ENCODE results near the gene APLP2.

The APLP2 gene

DNA sequence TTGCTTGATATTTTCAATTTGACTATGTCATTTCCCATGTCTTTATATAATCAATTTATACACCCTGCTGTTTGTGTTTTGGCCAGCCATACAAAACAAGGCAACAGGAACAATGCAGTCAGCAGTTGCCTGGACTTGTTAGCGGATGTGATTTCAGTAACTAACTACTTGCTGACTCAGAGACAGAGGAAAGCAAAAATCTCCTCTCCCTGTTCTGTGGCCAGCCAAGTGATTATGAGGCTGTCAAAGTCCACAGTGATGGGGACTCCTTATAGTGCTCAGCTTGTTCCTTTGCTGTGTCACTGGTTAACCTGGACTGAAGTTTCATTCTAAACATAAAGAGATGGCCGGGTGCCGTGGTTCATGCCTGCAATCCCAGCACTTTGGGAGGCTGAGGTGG is 32.6 kb upstream of the APLP2 start:
- 0 out of 2 replicates have a peak, but pooled peaks cover 2% of the 10 kb centered on the region for H3K9me3 ChIP-seq (ENCODE audit: control insufficient read depth, insufficient read depth, low read depth, low read length)
- H3K9ac ChIP-seq (ENCODE audit: low read length) = no peak overlapping the region
- peaks cover 9% of the 10 kb centered on the region; the same call in 1 of the 2 replicates for H3K4me1 ChIP-seq (ENCODE audit: control insufficient read depth, insufficient read depth, low read length)
- H3K27ac ChIP-seq (ENCODE audit: low read depth, low read length) = no peak overlapping the region
- no peaks in the 10 kb centered on the region for H3K27me3 ChIP-seq (ENCODE audit: control insufficient read depth, insufficient read depth, low read length)
- H3K4me3 ChIP-seq (ENCODE audit: low read depth, low read length) = no peak overlapping the region
- H3K36me3 ChIP-seq (ENCODE audit: control insufficient read depth, insufficient read depth, low read length) = no peaks in the 10 kb centered on the region

DNA sequence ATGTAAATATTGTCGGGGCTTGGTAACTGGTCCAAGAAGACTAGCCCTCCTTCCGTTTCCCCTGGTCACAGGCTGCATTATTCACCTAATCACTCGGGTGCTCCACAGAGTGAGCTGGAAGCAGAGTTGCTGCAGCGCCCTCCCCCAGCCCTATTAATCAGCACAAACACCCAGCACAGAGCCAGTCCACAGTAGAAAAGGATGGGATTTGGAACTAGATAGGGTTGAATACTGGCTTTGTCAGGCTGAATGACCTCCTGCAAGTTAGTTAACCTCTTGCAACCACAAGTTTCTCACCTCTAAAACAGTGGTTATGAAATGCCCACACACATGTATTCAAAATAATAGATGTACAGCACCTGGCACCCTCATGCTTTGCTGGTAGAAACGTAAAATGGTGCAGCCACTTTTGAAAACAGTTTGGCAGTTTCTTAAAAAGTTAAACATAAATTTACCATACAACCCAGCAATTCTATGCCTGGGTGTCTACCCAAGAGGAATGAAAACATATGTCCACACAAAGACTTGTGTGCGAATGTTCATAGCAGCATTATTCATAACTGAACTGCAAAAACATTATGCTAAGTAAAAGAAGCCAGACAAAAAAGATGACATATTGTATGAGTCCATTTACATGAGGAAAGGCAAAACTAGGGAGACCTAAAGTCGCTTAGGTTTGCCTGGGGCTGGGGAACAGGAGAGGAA is 31.7 kb upstream of the APLP2 start:
- Histone ChIP-seq H3K36me3 (ENCODE audit: control insufficient read depth, insufficient read depth, low read length) (no peaks in the 10 kb centered on the region), H3K27me3 (ENCODE audit: control insufficient read depth, insufficient read depth, low read length) (no peaks in the 10 kb centered on the region), H3K27ac (ENCODE audit: low read depth, low read length) (no peak overlapping the region), H3K4me3 (ENCODE audit: low read depth, low read length) (no peak overlapping the region), H3K9me3 (ENCODE audit: control insufficient read depth, insufficient read depth, low read depth, low read length) (0 out of 2 replicates have a peak, but pooled peaks cover 2% of the 10 kb centered on the region), H3K4me1 (ENCODE audit: control insufficient read depth, insufficient read depth, low read length) (peaks cover 9% of the 10 kb centered on the region; the same call in 1 of the 2 replicates), H3K9ac (ENCODE audit: low read length) (no peak overlapping the region)

DNA sequence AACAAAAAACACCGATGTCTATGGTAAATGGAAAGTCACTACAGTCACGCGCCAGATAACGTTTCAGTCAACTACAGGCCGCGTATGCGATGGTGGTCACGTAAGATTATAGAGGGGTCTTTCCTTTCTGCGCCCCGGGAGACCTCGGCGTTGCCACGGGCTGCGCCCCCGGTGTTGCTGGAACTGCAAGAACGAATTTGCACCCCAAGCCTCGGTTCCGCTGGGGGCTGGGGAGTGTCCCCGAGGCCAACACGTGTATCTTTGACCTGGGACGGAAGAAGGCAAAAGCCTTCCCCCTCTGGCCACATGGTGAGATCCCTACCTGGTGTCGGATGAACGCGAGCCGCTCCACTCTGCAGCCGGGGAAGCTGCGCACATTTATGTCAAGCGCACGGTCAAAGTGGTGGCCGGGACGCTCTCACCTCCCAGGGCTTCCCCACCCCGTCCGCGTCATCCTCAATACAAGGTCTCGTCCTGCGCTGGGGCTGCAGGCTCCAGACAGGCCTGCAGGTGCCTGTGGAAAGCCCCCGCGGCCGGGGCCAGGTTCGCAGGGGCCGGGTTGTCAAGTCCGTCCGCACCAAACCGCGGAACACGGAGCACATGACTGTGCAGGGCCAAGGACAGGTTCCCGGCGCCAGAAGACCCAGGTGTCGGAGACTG is 29.3 kb upstream of the APLP2 start:
- Histone ChIP-seq H3K4me1 (ENCODE audit: control insufficient read depth, insufficient read depth, low read length) (peaks cover 9% of the 10 kb centered on the region; the same call in 1 of the 2 replicates), H3K4me3 (ENCODE audit: low read depth, low read length) (no peak overlapping the region), H3K9ac (ENCODE audit: low read length) (no peak overlapping the region), H3K9me3 (ENCODE audit: control insufficient read depth, insufficient read depth, low read depth, low read length) (peaks cover 13% of the 10 kb centered on the region), H3K36me3 (ENCODE audit: control insufficient read depth, insufficient read depth, low read length) (no peaks in the 10 kb centered on the region), H3K27me3 (ENCODE audit: control insufficient read depth, insufficient read depth, low read length) (no peaks in the 10 kb centered on the region), H3K27ac (ENCODE audit: low read depth, low read length) (no peak overlapping the region)

DNA sequence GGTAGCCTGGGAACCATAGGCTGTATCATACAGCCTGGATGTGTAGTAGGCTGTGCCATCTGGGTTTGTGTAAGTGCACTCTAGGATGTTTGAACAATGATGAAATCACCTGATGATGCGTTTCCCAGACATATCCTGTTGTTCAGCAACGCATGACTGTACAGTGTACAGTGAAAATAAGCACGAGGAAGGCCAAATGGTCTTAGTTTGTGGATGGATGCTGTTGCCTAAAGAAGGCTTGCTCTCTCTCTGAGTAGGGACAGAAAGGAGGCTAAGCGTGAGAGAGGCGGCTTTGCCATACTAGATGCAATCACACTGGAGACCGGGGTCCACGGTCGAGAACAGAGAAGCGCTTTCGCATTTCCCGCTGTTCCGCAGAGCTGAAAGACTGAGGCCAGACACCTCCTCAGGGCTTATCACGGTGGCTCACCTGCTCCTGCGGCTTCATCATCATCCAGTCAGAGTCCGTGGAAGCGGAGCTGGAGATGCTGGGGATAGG is 27.6 kb upstream of the APLP2 start:
- Histone ChIP-seq H3K27ac (ENCODE audit: low read depth, low read length) (no peak overlapping the region), H3K9ac (ENCODE audit: low read length) (no peak overlapping the region), H3K9me3 (ENCODE audit: control insufficient read depth, insufficient read depth, low read depth, low read length) (peaks cover 13% of the 10 kb centered on the region)

DNA sequence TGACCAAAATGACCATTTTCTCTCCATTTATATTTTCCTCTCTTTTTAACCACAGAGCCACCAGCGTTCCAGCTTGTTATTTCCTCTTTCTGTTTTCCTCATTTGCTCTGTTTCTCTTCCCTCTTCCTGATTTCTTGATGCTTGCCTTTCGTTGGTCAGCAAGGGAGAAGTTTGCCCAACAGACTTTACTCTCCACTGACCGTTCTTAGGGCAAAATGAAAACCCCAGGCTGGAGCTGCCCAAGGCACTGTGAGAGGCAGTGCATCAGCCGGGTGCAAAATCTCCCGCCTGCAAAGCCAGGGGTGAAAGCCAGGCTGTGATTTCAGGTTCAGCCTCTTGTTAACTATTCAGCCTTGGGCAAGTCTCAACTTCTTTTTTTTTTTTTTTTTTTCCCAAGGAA is 26.1 kb upstream of the APLP2 start:
- no peaks in the 10 kb centered on the region for H3K27me3 ChIP-seq (ENCODE audit: control insufficient read depth, insufficient read depth, low read length)
- no peaks in the 10 kb centered on the region for H3K36me3 ChIP-seq (ENCODE audit: control insufficient read depth, insufficient read depth, low read length)
- H3K9ac ChIP-seq (ENCODE audit: low read length) = no peak overlapping the region
- peaks cover 13% of the 10 kb centered on the region for H3K9me3 ChIP-seq (ENCODE audit: control insufficient read depth, insufficient read depth, low read depth, low read length)
- H3K4me1 ChIP-seq (ENCODE audit: control insufficient read depth, insufficient read depth, low read length) = no peaks in the 10 kb centered on the region
- no peak overlapping the region for H3K4me3 ChIP-seq (ENCODE audit: low read depth, low read length)
- no peak overlapping the region for H3K27ac ChIP-seq (ENCODE audit: low read depth, low read length)

More for the DNA sequence above, 27.6 kb upstream of the APLP2 start:
- Histone ChIP-seq H3K36me3 (ENCODE audit: control insufficient read depth, insufficient read depth, low read length) (no peaks in the 10 kb centered on the region), H3K4me3 (ENCODE audit: low read depth, low read length) (no peak overlapping the region), H3K4me1 (ENCODE audit: control insufficient read depth, insufficient read depth, low read length) (peaks cover 6% of the 10 kb centered on the region; the same call in 1 of the 2 replicates), H3K27me3 (ENCODE audit: control insufficient read depth, insufficient read depth, low read length) (no peaks in the 10 kb centered on the region)

DNA sequence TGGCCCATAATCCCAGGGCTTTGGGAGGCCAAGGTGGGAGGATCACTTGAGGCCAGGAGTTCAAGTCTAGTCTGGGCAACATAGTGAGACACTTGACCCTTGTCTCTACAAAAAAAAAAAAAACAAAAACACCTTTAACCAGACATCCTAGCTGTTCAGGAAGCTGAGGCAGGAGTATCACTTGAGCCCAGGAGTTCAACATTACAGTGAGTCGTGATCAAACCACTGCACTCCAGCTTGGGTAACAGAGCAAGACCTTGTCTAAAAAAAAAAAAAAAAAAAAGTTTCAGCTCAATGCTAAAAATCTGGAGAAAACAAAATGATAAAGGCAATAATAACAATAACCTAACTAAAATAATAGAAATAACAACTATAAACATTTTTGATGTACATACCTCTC is 22.6 kb upstream of the APLP2 start:
- Histone ChIP-seq H3K27ac (ENCODE audit: low read depth, low read length) (no peak overlapping the region), H3K9me3 (ENCODE audit: control insufficient read depth, insufficient read depth, low read depth, low read length) (peaks cover 10% of the 10 kb centered on the region), H3K4me1 (ENCODE audit: control insufficient read depth, insufficient read depth, low read length) (no peaks in the 10 kb centered on the region), H3K27me3 (ENCODE audit: control insufficient read depth, insufficient read depth, low read length) (no peaks in the 10 kb centered on the region), H3K4me3 (ENCODE audit: low read depth, low read length) (no peak overlapping the region), H3K36me3 (ENCODE audit: control insufficient read depth, insufficient read depth, low read length) (no peaks in the 10 kb centered on the region), H3K9ac (ENCODE audit: low read length) (no peak overlapping the region)

DNA sequence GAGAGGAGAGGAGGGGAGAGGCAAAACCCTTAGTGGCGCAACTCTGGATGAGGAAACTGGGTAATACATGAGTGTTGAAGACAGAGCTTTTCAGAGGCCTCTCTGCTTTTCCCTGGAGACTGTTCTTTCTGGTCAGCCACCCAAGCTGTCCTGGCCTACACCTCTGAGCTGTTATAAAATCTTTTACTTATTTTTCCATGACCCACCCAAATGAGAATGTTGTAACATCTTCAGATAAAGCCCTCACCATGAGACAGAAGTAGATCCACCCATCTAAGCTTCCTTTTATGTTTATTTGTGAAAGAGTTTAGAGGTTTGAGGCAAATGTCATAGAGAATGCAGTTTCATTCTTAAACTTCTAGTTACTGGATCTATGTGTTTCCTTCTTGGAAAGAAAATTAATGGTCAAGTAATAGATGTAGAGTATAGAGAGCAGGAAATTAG is 20.3 kb upstream of the APLP2 start:
- Histone ChIP-seq H3K9me3 (ENCODE audit: control insufficient read depth, insufficient read depth, low read depth, low read length) (peaks cover 6% of the 10 kb centered on the region), H3K4me3 (ENCODE audit: low read depth, low read length) (no peak overlapping the region), H3K36me3 (ENCODE audit: control insufficient read depth, insufficient read depth, low read length) (no peaks in the 10 kb centered on the region), H3K4me1 (ENCODE audit: control insufficient read depth, insufficient read depth, low read length) (no peaks in the 10 kb centered on the region), H3K27ac (ENCODE audit: low read depth, low read length) (no peak overlapping the region), H3K27me3 (ENCODE audit: control insufficient read depth, insufficient read depth, low read length) (no peaks in the 10 kb centered on the region), H3K9ac (ENCODE audit: low read length) (no peak overlapping the region)

DNA sequence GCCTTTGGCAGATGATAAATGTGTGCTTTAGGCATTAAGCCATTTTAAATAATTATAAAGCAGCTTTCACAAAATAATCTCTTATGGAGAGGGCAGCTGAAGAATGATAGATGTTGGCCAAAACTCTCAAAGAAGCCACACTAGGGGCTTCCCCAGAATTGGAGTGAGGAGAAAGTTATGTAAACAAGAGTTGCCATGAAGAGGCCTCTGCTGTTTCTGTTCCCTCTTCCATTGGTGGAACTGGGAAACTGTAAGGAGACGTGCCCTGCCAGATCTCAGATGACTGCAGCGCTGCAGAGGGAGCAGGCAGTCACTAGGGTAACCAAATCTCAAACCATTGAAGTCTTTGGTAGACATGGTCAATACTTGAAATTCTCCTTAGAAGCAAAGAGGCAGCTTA is 19.4 kb upstream of the APLP2 start:
- Histone ChIP-seq H3K27me3 (ENCODE audit: control insufficient read depth, insufficient read depth, low read length) (no peaks in the 10 kb centered on the region), H3K27ac (ENCODE audit: low read depth, low read length) (no peak overlapping the region), H3K4me1 (ENCODE audit: control insufficient read depth, insufficient read depth, low read length) (no peaks in the 10 kb centered on the region), H3K9me3 (ENCODE audit: control insufficient read depth, insufficient read depth, low read depth, low read length) (no peaks in the 10 kb centered on the region), H3K36me3 (ENCODE audit: control insufficient read depth, insufficient read depth, low read length) (no peaks in the 10 kb centered on the region), H3K9ac (ENCODE audit: low read length) (no peak overlapping the region), H3K4me3 (ENCODE audit: low read depth, low read length) (no peak overlapping the region)

DNA sequence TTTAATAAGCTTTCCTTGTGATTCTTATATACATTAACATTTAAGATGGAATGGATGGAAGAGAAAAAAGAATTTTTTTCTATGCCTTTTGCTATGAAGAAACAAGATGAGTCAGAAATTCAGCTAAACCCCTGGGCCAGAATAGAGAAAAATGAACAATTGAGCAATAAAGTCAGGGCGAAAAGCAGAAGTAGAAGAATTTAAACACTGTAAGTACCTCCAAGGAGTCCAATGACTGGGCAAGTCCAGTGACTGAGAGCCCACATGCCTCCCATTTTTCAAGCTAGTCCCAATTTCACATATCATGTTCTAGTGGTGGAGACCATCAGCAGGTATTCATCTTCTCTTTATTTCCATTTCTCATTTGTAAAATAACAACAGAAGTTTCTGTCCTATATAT is 18.6 kb upstream of the APLP2 start:
- H3K36me3 ChIP-seq (ENCODE audit: control insufficient read depth, insufficient read depth, low read length) = no peaks in the 10 kb centered on the region
- no peaks in the 10 kb centered on the region for H3K9me3 ChIP-seq (ENCODE audit: control insufficient read depth, insufficient read depth, low read depth, low read length)
- no peaks in the 10 kb centered on the region for H3K4me1 ChIP-seq (ENCODE audit: control insufficient read depth, insufficient read depth, low read length)
- H3K9ac ChIP-seq (ENCODE audit: low read length) = no peak overlapping the region
- no peak overlapping the region for H3K4me3 ChIP-seq (ENCODE audit: low read depth, low read length)
- no peak overlapping the region for H3K27ac ChIP-seq (ENCODE audit: low read depth, low read length)
- H3K27me3 ChIP-seq (ENCODE audit: control insufficient read depth, insufficient read depth, low read length) = no peaks in the 10 kb centered on the region

DNA sequence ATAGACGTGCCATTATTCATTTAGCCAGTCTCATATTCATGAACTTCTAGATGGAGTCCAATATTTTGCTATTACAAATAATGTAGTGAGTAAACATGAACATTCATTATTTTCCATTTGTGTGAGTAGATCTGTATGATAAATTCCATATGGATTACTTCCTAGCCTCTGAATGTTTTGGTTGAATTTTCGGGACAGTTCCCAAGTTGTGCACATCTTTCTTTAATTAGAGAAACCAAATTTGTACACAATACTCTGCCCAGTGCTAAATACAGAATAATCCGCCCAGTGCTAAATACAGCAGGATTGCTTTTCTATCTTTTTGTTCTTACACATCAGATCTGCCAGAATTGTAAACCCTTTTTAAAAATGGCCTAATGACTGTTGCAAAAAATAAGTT is 17.1 kb upstream of the APLP2 start:
- Histone ChIP-seq H3K4me1 (ENCODE audit: control insufficient read depth, insufficient read depth, low read length) (no peaks in the 10 kb centered on the region), H3K9me3 (ENCODE audit: control insufficient read depth, insufficient read depth, low read depth, low read length) (no peaks in the 10 kb centered on the region), H3K27ac (ENCODE audit: low read depth, low read length) (no peak overlapping the region), H3K27me3 (ENCODE audit: control insufficient read depth, insufficient read depth, low read length) (no peaks in the 10 kb centered on the region), H3K9ac (ENCODE audit: low read length) (no peak overlapping the region), H3K36me3 (ENCODE audit: control insufficient read depth, insufficient read depth, low read length) (no peaks in the 10 kb centered on the region), H3K4me3 (ENCODE audit: low read depth, low read length) (no peak overlapping the region)

DNA sequence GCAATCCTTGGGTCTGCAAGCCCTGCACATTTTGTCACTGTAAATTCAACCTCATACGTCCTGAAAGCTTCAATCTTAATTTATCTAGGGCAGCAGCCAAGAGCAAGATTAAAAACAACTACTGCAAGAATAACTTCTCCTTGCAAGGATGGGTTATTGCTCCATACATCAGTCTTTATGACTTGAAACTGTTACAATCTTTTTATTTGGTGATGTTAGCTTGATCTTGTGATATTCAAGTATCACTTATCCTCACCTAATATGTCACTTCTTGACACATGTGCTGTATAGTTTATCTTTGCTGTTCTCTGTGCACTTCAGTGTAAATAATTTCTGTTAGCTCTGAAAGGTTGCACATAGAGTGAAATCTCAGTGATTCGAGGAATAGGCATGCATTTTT is 14.7 kb upstream of the APLP2 start:
- no peaks in the 10 kb centered on the region for H3K4me1 ChIP-seq (ENCODE audit: control insufficient read depth, insufficient read depth, low read length)
- H3K36me3 ChIP-seq (ENCODE audit: control insufficient read depth, insufficient read depth, low read length) = no peaks in the 10 kb centered on the region
- H3K4me3 ChIP-seq (ENCODE audit: low read depth, low read length) = no peak overlapping the region
- H3K27ac ChIP-seq (ENCODE audit: low read depth, low read length) = no peak overlapping the region
- no peaks in the 10 kb centered on the region for H3K9me3 ChIP-seq (ENCODE audit: control insufficient read depth, insufficient read depth, low read depth, low read length)
- H3K9ac ChIP-seq (ENCODE audit: low read length) = no peak overlapping the region
- H3K27me3 ChIP-seq (ENCODE audit: control insufficient read depth, insufficient read depth, low read length) = no peaks in the 10 kb centered on the region
